Activated CD4-positive, alpha-beta T cell treated with anti-CD3 and anti-CD28 coated beads, Interleukin-2, amount 50 U/mL, for 48 hours (primary cell): ENCODE measurements around the gene KCNT2.
"Not testable (repeated sequence)": the region's sequence is repeated elsewhere in the genome, so short reads cannot be mapped to it uniquely, and the experiment has no call there.

Experiments
- DNase-seq, 2 experiments: peaks; one replicate each; pipeline ENCODE4 v3.0.0-alpha.2; 2020

KCNT2 gene

DNA sequence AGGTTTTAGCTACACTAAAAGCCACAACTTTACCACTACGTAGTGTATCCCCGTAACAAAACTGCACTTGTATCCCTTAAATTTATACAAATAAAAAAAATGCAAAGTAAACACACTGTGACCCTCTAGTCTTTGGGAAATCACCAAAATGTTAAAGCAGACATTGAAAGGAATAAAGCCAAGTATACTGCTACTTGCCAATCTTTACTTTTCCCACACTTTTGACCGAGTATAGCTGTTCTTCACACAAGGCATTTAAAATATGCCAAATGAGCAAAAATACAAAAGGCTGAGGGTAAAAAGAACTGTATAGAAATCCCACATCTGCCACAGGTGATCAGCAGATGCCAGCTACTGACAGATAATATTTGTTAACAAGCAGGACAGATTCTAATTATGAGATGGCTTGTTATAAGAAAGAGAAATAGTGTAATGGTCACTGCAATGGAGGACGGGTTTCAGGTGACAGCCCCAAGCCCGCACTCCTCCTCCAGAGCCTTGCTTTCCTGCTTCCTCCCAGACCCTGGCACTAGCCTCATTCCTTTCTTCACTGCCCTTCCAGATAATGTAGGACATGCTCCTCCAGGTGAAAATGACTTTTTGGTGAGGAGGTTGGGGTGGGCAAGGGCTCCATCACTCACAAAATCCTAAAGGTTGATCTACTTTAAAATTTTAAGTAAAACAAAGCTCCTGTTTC lies 18.1 kb downstream of the KCNT2 start:
- DNase-seq, result no peak

DNA sequence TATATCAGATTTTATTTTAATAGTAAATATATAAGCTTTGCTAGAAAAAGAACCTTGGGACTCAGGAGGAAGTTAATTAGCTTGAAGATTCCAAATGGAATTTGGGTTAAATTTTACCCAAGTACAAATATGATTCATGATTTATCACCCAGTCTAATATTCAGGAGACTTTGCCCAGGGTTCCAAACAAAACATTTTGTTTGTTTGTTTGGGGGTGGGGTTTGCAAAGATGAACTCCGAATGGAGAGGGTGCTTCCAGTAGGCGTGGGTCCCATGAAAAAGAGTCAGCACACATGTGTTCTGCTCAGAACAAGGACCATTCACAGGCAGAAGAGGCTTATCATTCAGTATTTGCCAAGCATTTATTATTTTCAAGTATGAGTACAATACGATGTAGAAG lies 23.5 kb downstream of the KCNT2 start:
- DNase-seq, result no peak

DNA sequence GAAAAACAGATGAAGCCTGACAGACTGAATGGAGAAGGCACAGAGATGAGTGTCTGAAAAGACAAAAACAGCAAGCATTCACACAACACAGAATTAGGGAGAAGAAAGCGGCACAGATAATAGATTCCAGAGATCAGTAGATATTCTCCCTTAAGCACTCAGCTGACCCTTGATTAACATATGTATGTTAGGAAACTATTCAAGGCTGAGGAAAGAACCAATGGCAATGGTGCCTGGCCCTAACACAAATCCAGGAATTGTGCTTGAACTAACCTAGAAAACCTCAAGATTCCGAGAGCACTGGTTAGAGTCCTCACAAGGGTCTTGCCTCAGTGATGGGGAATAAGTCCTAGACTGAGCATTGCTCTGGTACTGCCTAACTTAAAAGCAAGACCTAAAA lies 30.9 kb downstream of the KCNT2 start:
- no peak for DNase-seq

DNA sequence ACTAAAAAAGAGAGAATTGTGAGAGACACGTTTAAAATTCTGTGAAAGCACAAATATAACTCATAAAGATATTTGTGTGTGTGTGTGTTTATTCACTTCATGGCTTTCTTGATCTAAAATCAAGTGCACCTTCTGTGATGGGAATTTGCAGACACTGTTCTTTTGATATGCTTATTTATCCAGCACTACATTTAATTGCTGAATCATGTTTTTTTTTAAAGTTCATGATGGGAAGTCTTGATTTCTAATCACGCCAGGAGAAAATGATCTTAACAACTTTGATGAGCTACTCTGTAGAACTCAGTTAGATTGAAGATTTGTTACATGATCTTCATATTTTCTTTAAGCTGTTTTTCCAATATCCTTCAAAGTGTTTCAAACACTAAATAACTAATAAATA lies 35.0 kb downstream of the KCNT2 start:
- no peak for DNase-seq

- no peak for DNase-seq
These were observed 41.0 kb downstream of the KCNT2 start for GRCh38 chr1:196567238-196567637.

DNA sequence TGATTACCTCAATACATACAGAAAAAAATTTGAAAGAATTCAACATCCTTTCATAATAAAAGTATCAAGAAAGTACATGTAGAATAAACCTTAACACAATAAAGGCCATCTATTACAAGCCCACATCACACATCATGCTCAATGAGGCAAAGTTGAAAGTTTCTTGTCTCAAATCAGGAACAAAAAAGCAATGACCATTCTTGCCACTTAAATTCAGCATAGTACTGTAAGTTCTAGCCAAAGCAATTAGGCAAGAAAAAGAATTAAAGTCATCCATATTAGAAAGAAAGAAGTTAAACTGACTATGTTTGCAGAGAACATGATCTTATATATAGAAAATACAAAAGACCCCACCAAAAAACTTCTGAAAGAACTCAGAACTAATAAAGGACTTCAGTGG lies 44.5 kb downstream of the KCNT2 start:
- no peak for DNase-seq

DNA sequence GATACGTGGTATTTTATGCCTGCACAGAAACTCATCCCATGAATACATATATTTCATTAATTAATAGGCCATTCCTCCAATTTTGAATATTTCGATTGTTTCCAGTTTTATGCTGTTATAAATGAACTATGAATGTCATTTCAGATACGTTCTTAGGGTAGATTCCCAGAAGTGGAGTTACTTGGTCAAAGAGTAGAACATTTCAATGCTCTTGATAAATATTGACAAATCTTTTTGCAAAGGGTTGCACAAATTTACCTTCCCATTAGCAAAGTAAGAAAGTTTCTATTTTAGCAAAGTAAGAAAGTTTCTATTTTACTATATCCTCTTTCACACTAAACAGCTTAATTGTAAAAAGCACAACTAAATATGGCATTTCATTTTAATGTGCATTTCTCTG lies 48.9 kb downstream of the KCNT2 start:
- no peak for DNase-seq

DNA sequence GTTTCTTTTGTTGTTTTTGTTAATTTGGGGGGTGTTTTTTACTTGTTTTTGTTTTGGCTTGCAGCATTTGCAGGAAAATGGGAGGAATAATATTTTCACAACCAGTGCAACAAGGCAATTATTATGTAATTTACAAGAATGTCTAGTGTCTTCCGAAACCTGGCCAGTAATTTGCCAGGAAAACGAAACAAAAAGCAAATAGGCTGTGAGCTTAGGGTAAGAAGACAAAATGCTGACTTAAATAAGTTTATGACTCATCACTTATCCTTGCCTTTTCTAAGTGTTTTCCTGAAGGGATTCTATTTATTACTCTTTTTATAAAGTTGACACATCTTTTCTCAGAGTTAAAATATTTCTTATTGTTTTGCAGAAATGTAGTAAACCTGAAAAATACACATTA lies 49.8 kb downstream of the KCNT2 start:
- no peak for DNase-seq

- DNase-seq, result no peak
These were observed 50.4 kb downstream of the KCNT2 start for GRCh38 chr1:196557797-196558196.

GRCh38 chr1:196550731-196551130 lies 57.5 kb downstream of the KCNT2 start:
- no peak for DNase-seq

GRCh38 chr1:196546272-196547111 lies 61.7 kb downstream of the KCNT2 start:
- DNase-seq, result no peak

DNA sequence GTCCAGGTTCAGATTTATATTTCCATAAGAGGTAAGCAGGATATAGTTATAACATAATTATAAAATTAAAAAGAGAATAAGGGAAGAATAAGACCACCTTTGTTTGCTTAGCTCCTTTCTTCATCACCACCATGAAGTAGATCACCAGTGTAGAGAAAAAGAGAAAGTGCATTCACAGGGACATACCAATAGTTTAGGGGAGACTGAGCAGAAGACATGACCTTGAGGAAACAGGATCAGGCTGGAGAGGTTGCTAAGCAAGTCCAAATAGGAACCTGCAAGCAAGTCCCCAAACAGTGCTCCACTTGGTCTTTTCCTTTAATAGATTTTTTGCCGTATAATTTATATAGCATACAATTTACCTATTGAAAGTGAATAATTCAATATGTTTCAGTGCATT lies 63.0 kb downstream of the KCNT2 start:
- no peak for DNase-seq

DNA sequence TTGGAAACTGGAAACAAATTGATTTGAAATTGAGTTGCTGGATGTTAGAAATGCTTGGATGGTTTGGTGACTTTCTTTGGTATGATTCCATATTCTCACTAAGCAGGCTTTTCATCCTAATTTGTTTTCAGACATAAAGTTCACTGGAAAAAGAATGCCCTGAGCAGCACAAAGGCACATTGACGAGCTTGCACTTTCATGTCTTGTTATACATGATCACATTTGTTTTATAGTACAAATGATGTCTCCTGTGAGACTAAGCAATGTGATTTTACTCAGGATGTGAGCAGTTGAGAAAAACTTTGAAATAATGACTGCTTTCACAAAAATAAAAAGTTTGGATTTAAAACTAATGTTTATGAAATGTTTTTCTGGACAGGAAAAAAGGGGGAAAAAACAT lies 63.6 kb downstream of the KCNT2 start:
- no peak for DNase-seq

- DNase-seq, result no peak
These were observed 64.4 kb downstream of the KCNT2 start for GRCh38 chr1:196543833-196544232.

- no peak for DNase-seq
These were observed 69.8 kb downstream of the KCNT2 start for GRCh38 chr1:196538473-196538872.

DNA sequence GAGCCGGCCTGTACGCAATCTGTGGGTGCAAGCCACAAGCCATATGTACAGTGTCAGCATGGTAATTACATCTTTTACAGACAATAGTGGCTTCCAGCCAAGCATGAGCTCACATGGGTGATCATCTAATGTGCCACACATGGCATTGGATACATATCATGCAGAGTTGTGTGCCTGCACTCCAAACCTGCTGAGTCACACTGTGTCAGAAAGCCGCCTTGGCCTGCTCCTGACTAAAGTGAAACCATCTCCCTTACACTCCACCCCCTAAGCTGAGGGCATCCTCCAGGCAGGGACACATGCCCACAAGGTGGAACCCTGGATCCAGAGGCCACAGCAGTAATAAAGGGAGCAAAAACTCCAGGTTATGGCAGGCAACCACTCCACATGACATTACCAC lies 72.5 kb downstream of the KCNT2 start:
- no peak for DNase-seq

- no peak for DNase-seq
These were observed 76.3 kb downstream of the KCNT2 start for GRCh38 chr1:196531737-196532524.

- no peak for DNase-seq
These were observed 80.3 kb downstream of the KCNT2 start for GRCh38 chr1:196527919-196528318.

DNA sequence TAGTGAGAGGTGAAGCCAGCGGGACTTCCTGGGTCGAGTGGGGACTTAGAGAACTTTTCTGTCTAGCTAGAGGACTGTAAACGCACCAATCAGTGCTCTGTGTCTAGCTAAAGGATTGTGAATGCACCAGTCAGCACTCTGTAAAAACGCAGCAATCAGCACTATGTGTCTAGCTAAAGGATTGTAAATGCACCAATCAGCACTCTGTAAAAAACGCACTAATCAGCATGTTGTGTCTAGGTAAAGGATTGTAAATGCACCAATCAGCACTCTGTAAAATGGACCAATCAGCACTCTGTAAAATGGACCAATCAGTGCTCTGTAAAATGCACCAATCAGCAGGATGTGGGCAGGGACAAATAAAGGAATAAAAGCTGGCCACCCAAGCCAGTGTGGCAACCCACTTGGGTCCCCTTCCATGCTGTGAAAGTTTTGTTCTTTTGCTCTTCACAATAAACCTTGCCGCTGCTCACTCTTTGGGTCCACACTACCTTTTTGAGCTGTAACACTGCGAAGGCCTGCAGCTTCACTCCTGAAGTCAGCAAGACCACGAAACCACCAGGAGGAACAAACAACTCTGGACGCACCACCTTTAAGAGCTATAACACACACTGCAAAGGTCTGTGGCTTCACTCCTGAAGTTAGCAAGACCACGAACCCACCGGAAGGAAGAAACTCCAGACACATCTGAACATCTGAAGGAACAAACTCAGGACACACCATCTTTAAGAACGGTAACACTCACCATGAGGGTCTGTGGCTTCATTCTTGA lies 85.5 kb downstream of the KCNT2 start:
- DNase-seq, result not testable (repeated sequence)

GRCh38 chr1:196517193-196517592 lies 91.0 kb downstream of the KCNT2 start:
- DNase-seq, result no peak

GRCh38 chr1:196516373-196516772 lies 91.9 kb downstream of the KCNT2 start:
- DNase-seq, result no peak

DNA sequence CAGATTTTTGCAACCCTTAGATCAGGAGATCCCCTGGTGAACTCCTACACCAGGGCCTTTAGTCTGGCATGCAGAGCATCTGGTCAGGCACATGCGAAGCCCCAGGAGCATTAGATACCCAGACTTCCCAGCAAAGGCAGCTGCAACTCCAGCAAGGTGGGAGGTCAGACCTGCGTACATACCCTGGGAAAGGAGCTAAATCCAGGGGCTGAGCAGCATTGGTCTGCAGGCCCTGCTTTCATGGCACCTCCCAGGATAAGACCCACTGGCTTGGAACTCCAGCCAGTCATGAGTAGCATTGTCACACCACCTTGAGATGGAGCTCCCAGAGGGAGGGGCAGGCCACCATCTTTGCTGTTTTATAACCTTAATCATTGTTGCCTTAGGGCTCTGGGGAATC lies 92.3 kb downstream of the KCNT2 start:
- no peak for DNase-seq

GRCh38 chr1:196513821-196514220 lies 94.4 kb downstream of the KCNT2 start:
- no peak for DNase-seq
